Activated CD4-positive, alpha-beta T cell treated with anti-CD3 and anti-CD28 coated beads for 36 hours (primary cell): Measurements from ENCODE around the gene DHRS12. TPM values are rescaled to one million over a fixed set of nuclear protein-coding genes. Genes with fewer than 3 reads are reported as not detected.

Source experiments
- ATAC-seq: fragments of 200-7000 bp; cut with Tn5 transposase; one replicate; pipeline ENCODE4 v1.10.0; 2021; ENCODE audit warnings: mild to moderate bottlenecking, moderate library complexity
- CTCF ChIA-PET: fragments of 350-600 bp; sonication (Branson Sonifier 250); formaldehyde crosslinking; loops from one replicate; lab custom pipeline; 2021; ENCODE audit warnings: antibody characterized with exemption; lab: Charles Lee
- POLR2A ChIA-PET: fragments of 350-600 bp; sonication (Branson Sonifier 250); formaldehyde crosslinking; loops from one replicate; lab custom pipeline; 2021; ENCODE audit warnings: antibody characterized with exemption, inconsistent platforms; lab: Charles Lee
- DNase-seq: peaks from one replicate; pipeline ENCODE4 v3.0.0-alpha.2; 2020
- H3K27ac Mint-ChIP-seq: one replicate; pipeline ENCODE4 v1.8.0; 2021; ENCODE audit warnings: mixed read lengths
- H3K27me3 Mint-ChIP-seq: one replicate; pipeline ENCODE4 v1.8.0; 2021; ENCODE audit warnings: mixed read lengths
- H3K36me3 Mint-ChIP-seq: one replicate; pipeline ENCODE4 v1.8.0; 2021; ENCODE audit warnings: low read depth, mixed read lengths
- H3K4me1 Mint-ChIP-seq: one replicate; pipeline ENCODE4 v1.8.0; 2021; ENCODE audit warnings: mixed read lengths
- H3K4me3 Mint-ChIP-seq: one replicate; pipeline ENCODE4 v1.8.0; 2021; ENCODE audit warnings: mild to moderate bottlenecking, moderate library complexity, mixed read lengths
- H3K9me3 Mint-ChIP-seq: one replicate; pipeline ENCODE4 v1.8.0; 2021; ENCODE audit warnings: low read depth, mixed read lengths
- intact Hi-C, 2 experiments: fragments of 100-400 bp; cut with DNase I in 1 of 2; cut with micrococcal nuclease in 1 of 2; formaldehyde crosslinking; loops; one replicate each; pipeline versions ENCODE4 v1.14.2 to v1.15.1; 2022 to 2024; cut with DNase I, micrococcal nuclease
- total RNA-seq, 2 experiments: library from RNA; stranded (reverse); gene quantifications; one replicate each; pipeline ENCODE4 v1.2.3, GENCODE V29; 2021

Gene DHRS12
- total RNA-seq, 2 experiments from 2014 or later: 4.9 to 5.3 TPM

DNA sequence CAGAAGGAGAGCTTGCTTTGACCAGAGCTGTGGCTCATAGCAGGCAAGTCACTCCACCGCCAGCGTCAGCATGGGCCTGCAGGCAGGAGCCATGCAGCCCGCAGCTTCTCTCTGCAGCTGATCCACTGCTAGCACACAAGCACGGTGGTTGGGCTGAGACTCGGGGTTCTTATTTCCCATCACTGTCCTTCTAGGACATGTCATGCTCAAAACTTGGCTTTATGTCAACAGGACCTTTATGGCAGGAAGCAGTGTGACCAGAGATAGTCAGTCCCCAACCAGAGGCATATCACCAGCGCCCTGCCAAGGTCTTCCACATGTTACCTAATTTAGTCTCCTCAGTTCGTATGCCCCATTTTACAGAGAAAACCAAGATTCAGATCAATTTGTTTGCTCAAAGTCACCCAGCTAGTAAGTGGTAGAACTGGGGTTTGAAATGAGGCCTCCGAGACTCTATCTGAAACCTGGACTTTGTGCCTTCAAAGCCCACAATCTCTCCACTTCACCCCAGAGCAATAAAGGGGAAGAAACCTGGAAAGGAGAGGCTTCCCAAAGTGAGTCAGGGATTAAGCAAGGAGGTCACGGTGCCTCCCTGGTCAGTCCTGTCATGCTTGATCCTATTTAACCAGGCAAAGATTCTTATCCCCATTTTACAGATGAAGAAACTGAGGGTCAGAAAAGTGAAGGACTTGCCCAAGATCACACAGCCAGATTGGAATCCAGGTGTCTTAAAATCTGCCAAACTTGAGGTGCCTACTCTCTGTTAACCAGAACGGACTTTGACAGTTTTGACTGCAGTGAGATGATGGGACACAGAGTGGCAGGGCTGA is 36.0 kb upstream of the DHRS12 start:
- Mint-ChIP-seq H3K9me3 (no peaks in the 10 kb centered on the region), H3K4me3 (no peak overlapping the region), H3K27ac (no peak overlapping the region), H3K27me3 (peaks cover 6% of the 10 kb centered on the region), H3K4me1 (peaks cover 28% of the 10 kb centered on the region), H3K36me3 (no peaks in the 10 kb centered on the region)
- no peak for ATAC-seq
- POLR2A ChIA-PET: no interaction called here
- no peak for DNase-seq
- CTCF ChIA-PET: interaction anchor here (0.6 to 2.9 kb wide), 2 partner anchors 10 to 42 kb away, joined by 3 to 10 read pairs; no protein-coding TSS in a partner anchor
- intact Hi-C loops: no loop called here

- ChIA-PET CTCF (interaction anchor here (0.8 to 2.9 kb wide), 6 partner anchors 10 to 315 kb away, joined by 3 to 15 read pairs (median 8); no protein-coding TSS in a partner anchor), POLR2A (interaction anchor here (0.7 to 0.9 kb wide), 2 partner anchors 13 to 19 kb away, joined by 3 read pairs; no protein-coding TSS in a partner anchor)
- intact Hi-C loops: no loop called here
- DNase-seq (peak; percentile 52), ATAC-seq (peak; percentile 80)
- Mint-ChIP-seq H3K27ac (no peak overlapping the region), H3K36me3 (no peaks in the 10 kb centered on the region), H3K9me3 (no peaks in the 10 kb centered on the region), H3K4me1 (peaks cover 22% of the 10 kb centered on the region), H3K4me3 (no peak overlapping the region), H3K27me3 (peaks cover 2% of the 10 kb centered on the region)
Observed at GRCh38 chr13:51838240-51838846, 34.4 kb upstream of the DHRS12 start.

GRCh38 chr13:51837016-51837415 is 33.1 kb upstream of the DHRS12 start:
- ATAC-seq (no peak), DNase-seq (no peak)
- no peaks in the 10 kb centered on the region for H3K36me3 Mint-ChIP-seq
- peaks cover 2% of the 10 kb centered on the region for H3K27me3 Mint-ChIP-seq
- H3K27ac Mint-ChIP-seq: no peak overlapping the region
- ChIA-PET CTCF (interaction anchor here (1.1 to 2.5 kb wide), 2 partner anchors 14 to 22 kb away, joined by 3 to 15 read pairs; no protein-coding TSS in a partner anchor), POLR2A (no interaction called here)
- peaks cover 32% of the 10 kb centered on the region for H3K4me1 Mint-ChIP-seq
- no peak overlapping the region for H3K4me3 Mint-ChIP-seq
- H3K9me3 Mint-ChIP-seq: no peaks in the 10 kb centered on the region
- intact Hi-C loops: no loop called here

- CTCF ChIA-PET: interaction anchor here (0.5 to 2.8 kb wide), 12 partner anchors 10 to 371 kb away, joined by 3 to 25 read pairs (median 4); partner anchors contain the start of gene TMEM272
- DNase-seq (no peak), ATAC-seq (no peak)
- no peak overlapping the region for H3K27ac Mint-ChIP-seq
- no peaks in the 10 kb centered on the region for H3K36me3 Mint-ChIP-seq
- no peak overlapping the region for H3K4me3 Mint-ChIP-seq
- peaks cover 44% of the 10 kb centered on the region for H3K4me1 Mint-ChIP-seq
- POLR2A ChIA-PET: no interaction called here
- no peaks in the 10 kb centered on the region for H3K27me3 Mint-ChIP-seq
- intact Hi-C loops: no loop called here
- no peaks in the 10 kb centered on the region for H3K9me3 Mint-ChIP-seq
Observed at GRCh38 chr13:51834581-51835171, 30.7 kb upstream of the DHRS12 start.

- DNase-seq (no peak), ATAC-seq (no peak)
- Mint-ChIP-seq H3K27ac (no peak overlapping the region), H3K4me3 (no peak overlapping the region), H3K27me3 (no peaks in the 10 kb centered on the region), H3K9me3 (no peaks in the 10 kb centered on the region), H3K36me3 (no peaks in the 10 kb centered on the region), H3K4me1 (peaks cover 51% of the 10 kb centered on the region)
- CTCF ChIA-PET: interaction anchor here (0.6 to 2.8 kb wide), 7 partner anchors 11 to 372 kb away, joined by 3 to 25 read pairs (median 4); partner anchors contain the start of gene TMEM272
- POLR2A ChIA-PET: no interaction called here
- intact Hi-C loops: no loop called here
Observed at GRCh38 chr13:51833980-51834379, 30.0 kb upstream of the DHRS12 start.

DNA sequence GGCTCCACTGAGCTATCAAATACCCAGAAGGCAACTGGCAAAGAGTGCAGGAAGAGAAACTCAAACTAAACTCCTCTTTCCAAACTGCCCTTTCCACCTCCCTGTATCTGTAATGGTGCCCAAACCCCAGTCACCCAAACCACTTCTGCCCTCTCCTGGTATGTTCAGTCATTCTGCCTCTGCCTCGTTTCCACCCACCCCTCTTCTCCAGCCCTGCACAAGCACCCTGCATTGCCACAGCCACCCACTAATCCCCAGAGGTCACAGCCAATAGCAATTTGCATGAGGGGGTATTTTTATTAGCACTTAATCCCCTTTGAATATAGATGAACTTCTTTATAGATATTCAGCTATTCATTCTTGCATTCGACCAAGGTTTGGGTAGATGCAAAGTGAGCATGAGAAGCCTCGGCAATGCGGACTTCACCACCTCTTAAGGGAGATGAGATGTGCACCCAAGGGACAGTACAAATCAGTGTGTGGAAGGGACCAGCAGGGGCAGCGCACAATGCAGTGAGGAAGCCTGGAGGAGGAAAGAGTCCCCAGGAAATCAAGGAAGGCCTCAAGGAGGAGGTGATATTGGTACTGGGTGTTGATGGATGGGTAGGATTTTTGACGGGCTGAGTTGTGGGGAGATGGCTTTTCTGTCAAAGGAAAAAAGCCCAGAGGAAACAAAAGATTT is 28.6 kb upstream of the DHRS12 start:
- CTCF ChIA-PET: interaction anchor here (0.8 to 3.0 kb wide), 18 partner anchors 10 to 590 kb away, joined by 3 to 50 read pairs (median 4); partner anchors contain the start of gene TMEM272
- POLR2A ChIA-PET: no interaction called here

GRCh38 chr13:51831519-51831918 is 27.6 kb upstream of the DHRS12 start:
- Mint-ChIP-seq H3K36me3 (no peaks in the 10 kb centered on the region), H3K27me3 (no peaks in the 10 kb centered on the region), H3K4me3 (no peak overlapping the region), H3K9me3 (no peaks in the 10 kb centered on the region), H3K27ac (no peak overlapping the region), H3K4me1 (peaks cover 50% of the 10 kb centered on the region)
- intact Hi-C loops: no loop called here
- DNase-seq (no peak), ATAC-seq (no peak)
- ChIA-PET CTCF (interaction anchor here (0.8 to 3.0 kb wide), 13 partner anchors 11 to 589 kb away, joined by 3 to 50 read pairs (median 4); partner anchors contain the start of gene TMEM272), POLR2A (no interaction called here)

More for the DNA sequence above, 28.6 kb upstream of the DHRS12 start:
- intact Hi-C loops: loop anchor here (1.0 kb wide), 1 partner anchor 17 kb away; no protein-coding TSS in a partner anchor
- ATAC-seq (peak; percentile 98), DNase-seq (peak; percentile 75)
- Mint-ChIP-seq H3K36me3 (no peaks in the 10 kb centered on the region), H3K27me3 (no peaks in the 10 kb centered on the region), H3K4me1 (peaks cover 49% of the 10 kb centered on the region), H3K27ac (peak overlapping the region; percentile 51), H3K9me3 (no peaks in the 10 kb centered on the region), H3K4me3 (no peak overlapping the region)

- ChIA-PET POLR2A (interaction anchor here (0.6 kb wide), 1 partner anchor 416 kb away, joined by 3 read pairs; no protein-coding TSS in a partner anchor), CTCF (interaction anchor here (1.0 to 12.6 kb wide), 6 partner anchors 9 to 298 kb away, joined by 3 to 154 read pairs (median 6); no protein-coding TSS in a partner anchor)
- ATAC-seq (no peak), DNase-seq (no peak)
- peaks cover 68% of the 10 kb centered on the region for H3K4me1 Mint-ChIP-seq
- no peaks in the 10 kb centered on the region for H3K27me3 Mint-ChIP-seq
- no peak overlapping the region for H3K27ac Mint-ChIP-seq
- no peak overlapping the region for H3K4me3 Mint-ChIP-seq
- no peaks in the 10 kb centered on the region for H3K36me3 Mint-ChIP-seq
- intact Hi-C loops: loop anchor here in 1 of 2 experiments (5.0 to 10.0 kb wide), 2 partner anchors 183 to 625 kb away; partner anchors contain the start of genes ALG11, ATP7B, CKAP2 and VPS36
- H3K9me3 Mint-ChIP-seq: no peaks in the 10 kb centered on the region
Observed at GRCh38 chr13:51829568-51829899, 25.6 kb upstream of the DHRS12 start.

GRCh38 chr13:51828730-51829567 is 25.0 kb upstream of the DHRS12 start:
- ATAC-seq (no peak), DNase-seq (no peak)
- Mint-ChIP-seq H3K27me3 (no peaks in the 10 kb centered on the region), H3K4me3 (no peak overlapping the region), H3K27ac (peak overlapping the region; percentile 45), H3K4me1 (peaks cover 74% of the 10 kb centered on the region), H3K9me3 (no peaks in the 10 kb centered on the region), H3K36me3 (no peaks in the 10 kb centered on the region)
- ChIA-PET CTCF (interaction anchor here (0.6 to 12.6 kb wide), 7 partner anchors 9 to 299 kb away, joined by 4 to 154 read pairs (median 6); no protein-coding TSS in a partner anchor), POLR2A (interaction anchor here (0.6 kb wide), 1 partner anchor 415 kb away, joined by 3 read pairs; no protein-coding TSS in a partner anchor)
- intact Hi-C loops: loop anchor here in 1 of 2 experiments (5.0 to 10.0 kb wide), 2 partner anchors 183 to 626 kb away; partner anchors contain the start of genes ALG11, ATP7B, CKAP2 and VPS36
